Measurements from ENCODE around the gene RRM1. TPM values are rescaled to one million over a fixed set of nuclear protein-coding genes. Genes with fewer than 3 reads are reported as not detected.

The RRM1 gene
- total and polyA plus RNA-seq, 10 of the 15 experiments (the other 5 are each of a cell fraction or from before 2014, with no cell fraction given) = 94.0 to 255 (median 148) TPM

- TF ChIP-seq CEBPZ (IDR thresholded peaks at IDR 0.05; ENCODE audit: low read depth, low read length) (no peak), ZNF622 (IDR thresholded peaks at IDR 0.05) (no peak), ATF2 (IDR thresholded peaks at IDR 0.05; ENCODE audit: low read length) (no peak), TBL1XR1 (IDR thresholded peaks at IDR 0.05; ENCODE audit: low read depth, low read length) (no peak), FOXM1 (IDR thresholded peaks at IDR 0.05; ENCODE audit: low read depth, low read length) (no peak), SREBF1 (IDR thresholded peaks at IDR 0.05; ENCODE audit: low read length) (no peak)
These were observed 22.7 kb upstream of the RRM1 start (continued) for GRCh38 chr11:4071914-4072313.

- WGBS (ENCODE audit: insufficient coverage, insufficient replicate concordance, low lambda C conversion rate, missing lambda C conversion rate) = 13% methylated on average over 4 of the region's 4 CpGs
- peaks cover 4 to 5% of the 10 kb centered on the region in 2 experiments; a peak in 1 of 4 replicates for H3K36me3 ChIP-seq (ENCODE audit: control insufficient read depth in 2 of 2, insufficient read depth in 2 of 2, low read length in 1 of 2)
- H3K4me2 ChIP-seq (ENCODE audit: control insufficient read depth, insufficient read depth) = no peak overlapping the region
- ChIA-PET CTCF (interaction anchor here (0.7 to 13.4 kb wide), 63 partner anchors 9 to 459 kb away, joined by 3 to 979 read pairs (median 6); partner anchors contain the start of genes PGAP2, RHOG and STIM1), POLR2A (interaction anchor here (0.6 to 3.7 kb wide), 12 partner anchors 9 to 264 kb away, joined by 3 to 39 read pairs (median 4); partner anchors contain the start of genes PGAP2, RHOG and STIM1), RAD21 (ENCODE audit: unreplicated experiment) (interaction anchor here (0.8 to 20.6 kb wide), 39 partner anchors 9 to 277 kb away, joined by 3 to 605 read pairs (median 5); partner anchors contain the start of genes PGAP2, RHOG and STIM1), SMC1A (ENCODE audit: uncharacterized antibody, unreplicated experiment) (interaction anchor here (0.7 to 21.1 kb wide), 57 partner anchors 9 to 390 kb away, joined by 3 to 805 read pairs (median 5); partner anchors contain the start of genes PGAP2, RHOG and STIM1)
- no peaks in the 10 kb centered on the region for H3K79me2 ChIP-seq (ENCODE audit: control insufficient read depth, insufficient read depth, low read length)
- H2AFZ ChIP-seq (ENCODE audit: control insufficient read depth, low read depth, low read length) = no peak overlapping the region
- in situ Hi-C loops (cut with MboI) (no loop called here), intact Hi-C loops (cut with micrococcal nuclease; ENCODE audit: unreplicated experiment) (loop anchor here (1.0 kb wide), 2 partner anchors 223 to 248 kb away; no protein-coding TSS in a partner anchor)
- no peak overlapping the region for H3K4me3 ChIP-seq
- no peaks in the 10 kb centered on the region for H3K9me3 ChIP-seq (replicated peaks; ENCODE audit: control insufficient read depth, insufficient read depth, low read length)
- H3K27ac ChIP-seq (ENCODE audit: control insufficient read depth, insufficient read depth) = no peak overlapping the region
- no peaks in the 10 kb centered on the region for H3K27me3 ChIP-seq (replicated peaks in 1 of 2; ENCODE audit: control insufficient read depth in 2 of 2, insufficient read depth in 2 of 2, low read length in 1 of 2)
- peak; percentile 95 for ATAC-seq
- no peaks in the 10 kb centered on the region for H4K20me1 ChIP-seq (ENCODE audit: control insufficient read depth, insufficient read depth)
- peak; percentile 51 for DNase-seq (ENCODE audit: low read depth, low spot score)
- H3K4me1 ChIP-seq (ENCODE audit: control insufficient read depth, insufficient read depth, low read length) = no peaks in the 10 kb centered on the region
- no TSS peak for BruUV-seq (replicated peaks)
- peak; percentile 94 for FAIRE-seq
- H3K9ac ChIP-seq (ENCODE audit: control insufficient read depth, insufficient read depth, low read length) = no peak overlapping the region
- TF ChIP-seq IKZF2 (IDR thresholded peaks at IDR 0.05) (no peak), ZNF207 (IDR thresholded peaks at IDR 0.05; ENCODE audit: borderline replicate concordance) (no peak), CBFB (IDR thresholded peaks at IDR 0.05; ENCODE audit: low read depth) (no peak), POU2F2 (IDR thresholded peaks at IDR 0.05; ENCODE audit: borderline replicate concordance, low read depth, low read length) (0 out of 3 replicates have a peak, but pooled peaks have one; percentile 53), POLR2AphosphoS2 (IDR thresholded peaks at IDR 0.05; ENCODE audit: low read depth, low read length) (no peak), NBN (IDR thresholded peaks at IDR 0.05) (0 out of 2 replicates have a peak, but pooled peaks have one; percentile 24), YY1 (IDR thresholded peaks at IDR 0.05; ENCODE audit: low read depth, low read length) (peak; percentile 96), ATF2 (IDR thresholded peaks at IDR 0.05; ENCODE audit: low read length) (no peak), ZNF274 (IDR thresholded peaks at IDR 0.05; ENCODE audit: insufficient read depth, insufficient read length) (no peak)
These were observed 21.8 kb upstream of the RRM1 start for GRCh38 chr11:4072668-4073285.
